ENCODE data around the gene TMEFF1.

TMEFF1 gene

DNA sequence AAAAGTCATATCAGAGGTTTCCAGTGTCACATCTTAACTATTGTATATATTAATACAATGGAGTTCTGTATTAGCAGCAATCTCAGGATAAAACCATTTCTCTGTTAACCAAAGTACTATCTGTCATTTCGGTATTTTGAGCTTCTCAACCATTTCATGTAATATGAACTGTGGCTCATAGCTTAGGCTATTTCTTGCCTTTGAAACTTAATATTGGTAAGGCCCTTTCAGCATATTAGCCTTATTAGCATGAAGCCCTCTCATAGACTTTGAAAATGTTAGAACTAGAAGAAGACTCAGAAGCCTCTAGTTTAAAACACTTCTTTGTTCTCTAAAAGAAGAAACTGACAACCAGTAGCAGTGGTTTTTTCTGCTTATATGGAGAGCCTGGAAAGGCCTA lies 105.7 kb downstream of the TMEFF1 start:
- DNase-seq (ENCODE audit: low read depth) = no peak

DNA sequence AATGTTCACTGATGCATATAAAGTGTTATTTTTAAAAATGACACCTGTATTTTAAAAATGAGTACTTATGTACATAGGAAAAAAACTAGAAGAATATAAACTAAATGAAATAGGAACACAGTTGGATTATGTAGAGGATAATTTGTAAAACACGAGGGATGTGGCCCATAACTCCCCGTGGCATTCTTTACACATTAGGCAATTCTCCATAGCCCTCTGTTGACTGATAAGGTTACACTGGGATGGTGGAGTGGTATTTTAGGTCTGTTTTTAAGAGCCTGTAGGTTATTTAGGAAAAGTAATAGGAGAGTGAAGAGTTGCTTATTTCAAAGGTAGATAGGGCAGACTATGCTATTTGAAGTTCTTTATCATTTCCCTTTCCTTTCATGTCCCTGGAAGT lies 106.7 kb downstream of the TMEFF1 start:
- no peak for DNase-seq (ENCODE audit: low read depth)

DNA sequence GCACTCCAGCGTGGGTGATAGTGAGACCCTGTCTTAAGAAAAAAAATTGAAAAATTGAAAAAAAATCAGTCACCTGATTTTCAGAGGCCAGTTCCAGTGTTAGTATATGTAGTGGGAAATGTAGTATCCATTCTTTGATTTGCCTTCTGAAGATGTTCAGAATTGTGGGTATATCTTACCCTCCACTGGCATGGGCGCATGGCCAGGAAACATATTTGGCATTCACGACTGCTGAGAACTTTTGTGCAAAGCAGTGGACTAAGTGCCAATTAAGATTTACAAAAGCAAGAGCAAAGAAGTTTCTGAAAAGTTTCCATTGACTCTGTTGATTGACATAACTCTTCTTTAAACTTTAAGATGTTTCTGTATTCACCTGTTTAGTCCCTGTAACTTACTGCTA lies 107.3 kb downstream of the TMEFF1 start:
- DNase-seq (ENCODE audit: low read depth) = no peak

DNA sequence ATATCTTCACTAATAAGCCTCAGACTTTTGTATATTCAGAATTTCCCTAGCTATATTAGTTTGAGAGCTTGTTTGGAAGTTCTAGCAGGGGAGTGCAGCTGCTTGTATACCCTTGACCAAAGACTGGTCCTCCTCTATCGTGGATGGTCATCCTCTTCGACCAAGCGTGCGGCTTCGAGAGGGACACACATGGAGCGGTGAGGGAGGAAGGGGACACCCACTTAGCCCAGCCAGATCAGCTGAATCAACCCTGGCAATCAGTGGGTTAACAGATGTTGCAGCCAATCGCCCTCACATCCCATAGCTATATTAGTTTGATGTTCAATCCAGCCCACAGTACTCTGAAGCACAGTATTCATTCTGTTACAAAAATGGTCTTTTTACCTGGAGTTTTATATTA lies 108.1 kb downstream of the TMEFF1 start:
- DNase-seq (ENCODE audit: low read depth) = no peak

DNA sequence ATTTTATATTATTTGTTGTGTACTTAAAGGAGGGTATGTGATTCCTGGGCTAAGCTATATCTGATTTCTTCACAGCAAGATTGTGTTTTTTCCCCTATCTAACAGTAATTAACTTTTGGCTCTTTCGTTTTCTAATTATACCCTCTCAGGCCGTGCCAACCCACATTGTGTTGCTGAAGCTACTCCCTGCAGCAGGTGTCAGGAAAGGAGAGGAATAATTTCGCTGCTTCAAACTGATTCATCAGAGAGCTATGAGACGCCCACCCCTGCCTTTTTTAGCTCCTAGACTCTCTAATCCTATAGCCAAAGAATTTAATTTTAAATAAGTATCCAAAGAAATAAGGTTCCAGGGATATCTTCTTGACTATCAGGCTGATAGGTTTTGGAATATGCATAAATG lies 108.7 kb downstream of the TMEFF1 start:
- DNase-seq (ENCODE audit: low read depth) = no peak

DNA sequence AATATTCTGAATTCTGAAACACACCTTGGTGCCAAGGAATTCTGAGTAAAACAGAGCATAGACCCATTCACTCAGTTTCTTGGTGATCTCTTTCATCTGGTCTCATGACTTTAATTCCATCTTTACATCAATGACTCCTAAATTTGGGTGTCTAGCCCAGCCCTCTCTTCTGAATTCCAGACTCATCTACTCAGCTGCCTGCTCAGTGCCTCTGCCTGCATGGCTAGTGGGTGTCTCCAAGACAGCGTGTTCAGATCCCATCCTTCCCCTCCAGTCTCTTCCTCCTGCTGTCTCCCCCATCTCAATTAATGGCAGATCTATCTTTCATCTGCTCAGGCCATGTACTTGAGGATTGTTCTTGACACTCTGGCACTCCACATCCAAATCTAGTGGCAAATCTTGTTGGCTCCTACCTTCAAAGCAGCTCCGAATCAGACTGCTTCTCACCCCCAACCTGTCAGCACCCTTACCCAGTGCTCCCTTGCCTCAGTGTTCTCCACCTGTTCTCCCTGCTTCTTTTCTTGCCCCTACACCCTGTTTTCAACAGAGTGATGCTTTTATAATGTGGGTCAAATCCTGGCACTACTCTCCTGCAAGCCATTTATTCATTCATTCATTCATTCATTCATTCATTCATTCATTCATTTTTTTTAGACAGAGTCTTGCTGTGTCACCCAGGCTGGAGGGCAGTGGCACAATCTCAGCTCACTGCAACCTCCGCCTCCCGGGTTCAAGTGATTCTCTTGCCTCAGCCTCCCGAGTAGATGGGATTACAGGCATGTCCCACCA lies 110.3 kb downstream of the TMEFF1 start:
- no peak for DNase-seq (ENCODE audit: low read depth)

DNA sequence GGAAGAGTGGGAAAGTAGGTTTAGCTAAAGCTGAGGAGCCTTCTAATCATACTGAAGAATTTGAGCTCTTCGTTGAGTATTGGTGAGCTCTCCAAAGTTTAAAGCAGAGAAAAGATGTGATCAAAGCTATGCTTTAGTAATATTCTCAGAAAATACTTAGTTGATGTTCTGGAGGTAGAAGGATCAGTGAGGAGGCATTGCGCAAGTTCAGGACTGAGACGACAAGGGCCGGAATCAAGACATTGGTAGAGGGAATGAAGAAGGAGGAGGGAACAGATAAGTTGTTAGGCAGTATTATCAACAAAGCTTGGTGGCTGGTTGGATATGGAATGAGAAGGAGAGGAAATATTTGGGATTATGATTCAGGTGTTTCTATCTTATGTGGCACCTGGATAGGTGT lies 112.0 kb downstream of the TMEFF1 start:
- no peak for DNase-seq (ENCODE audit: low read depth)

DNA sequence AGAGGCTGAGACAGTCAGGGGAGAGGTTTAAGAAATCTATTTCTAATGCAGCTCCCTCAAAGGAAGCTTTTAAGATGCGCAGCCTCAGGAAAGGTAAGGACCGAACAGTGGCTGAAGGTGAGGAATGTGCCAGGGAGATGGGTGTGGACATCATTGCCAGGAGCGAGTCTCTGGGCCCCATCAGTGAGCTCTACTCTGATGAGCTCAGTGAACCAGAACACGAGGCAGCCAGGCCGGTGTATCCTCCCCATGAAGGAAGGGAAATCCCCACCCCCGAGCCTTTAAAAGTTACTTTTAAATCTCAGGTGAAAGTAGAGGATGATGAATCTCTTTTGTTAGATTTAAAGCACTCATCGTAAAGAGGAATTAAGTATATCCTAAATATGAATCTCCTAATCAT lies 113.1 kb downstream of the TMEFF1 start:
- DNase-seq (ENCODE audit: low read depth) = no peak

DNA sequence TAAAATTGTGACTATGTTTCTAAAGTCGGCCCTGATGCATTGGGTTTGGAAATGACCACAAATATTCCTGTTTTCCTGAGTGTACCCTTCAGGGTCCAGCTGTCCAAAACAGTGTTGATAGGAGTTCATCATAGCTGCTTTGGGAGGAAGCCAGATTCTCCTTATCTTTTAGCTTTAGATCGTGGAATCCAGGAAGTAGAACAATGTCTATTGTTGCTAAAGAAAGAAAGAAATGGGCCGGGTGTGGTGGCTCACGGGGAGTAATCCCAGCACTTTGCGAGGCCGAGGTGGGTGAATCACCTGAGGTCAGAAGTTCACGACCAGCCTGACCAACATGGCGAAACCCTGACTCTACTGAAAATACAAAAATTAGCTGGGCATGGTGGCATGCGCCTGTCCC lies 114.4 kb downstream of the TMEFF1 start:
- DNase-seq (ENCODE audit: low read depth) = no peak

DNA sequence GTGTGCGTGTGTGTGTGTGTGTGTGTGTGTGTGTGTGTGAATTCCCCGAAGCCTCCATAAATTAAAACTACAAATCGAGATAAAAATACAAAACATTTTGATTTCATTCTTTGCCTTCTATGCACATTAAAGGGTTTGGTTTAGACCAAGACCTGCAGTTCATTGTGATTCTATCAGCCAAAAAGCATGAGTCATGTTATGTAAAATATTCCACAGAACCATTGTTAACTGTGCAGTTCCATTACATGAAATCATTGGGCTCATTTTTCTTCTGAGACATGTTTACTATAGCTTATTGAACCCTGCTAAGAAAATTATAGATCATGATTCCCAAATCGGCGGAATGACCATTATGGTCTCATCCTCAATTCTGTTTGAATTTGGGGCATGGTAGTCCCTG lies 116.6 kb downstream of the TMEFF1 start:
- DNase-seq (ENCODE audit: low read depth) = no peak

DNA sequence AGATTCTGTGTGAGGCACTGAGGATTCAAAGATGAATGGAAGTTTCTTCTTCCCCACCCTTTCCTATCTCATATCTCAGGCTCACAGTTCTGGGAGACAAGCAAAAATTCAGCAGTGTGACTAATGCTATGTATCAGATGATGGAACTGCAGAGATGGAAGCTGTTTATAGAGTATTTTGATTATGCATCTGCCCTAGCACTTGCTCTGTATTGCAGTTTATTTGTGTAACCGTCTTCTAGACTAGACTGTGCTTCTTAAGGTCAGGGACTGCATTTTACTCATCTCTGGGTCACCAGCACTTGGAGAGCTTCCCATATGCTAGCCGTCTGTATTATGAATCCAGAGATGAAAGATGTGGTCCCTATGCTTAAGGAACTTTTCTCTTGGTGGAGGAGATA lies 117.5 kb downstream of the TMEFF1 start:
- DNase-seq (ENCODE audit: low read depth) = no peak

DNA sequence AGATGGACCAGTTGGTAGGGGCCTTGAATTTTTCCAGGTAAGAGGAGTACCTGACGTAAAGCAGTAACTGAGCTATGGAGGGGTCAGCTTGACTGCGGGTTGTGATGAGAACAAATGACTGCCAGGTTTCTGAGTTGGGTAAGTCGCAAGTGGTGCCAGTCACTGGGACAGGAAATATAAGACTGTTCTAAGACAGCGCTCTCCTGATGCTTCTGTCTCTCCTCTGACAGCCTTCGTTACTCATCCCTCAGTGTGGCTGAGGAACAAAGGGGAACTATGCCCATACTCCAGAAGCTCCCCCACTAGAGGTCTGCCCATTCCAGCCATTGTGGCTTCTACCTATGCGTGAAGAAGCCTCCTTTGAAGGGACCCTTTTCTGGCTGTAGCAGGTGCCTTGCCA lies 118.2 kb downstream of the TMEFF1 start:
- no peak for DNase-seq (ENCODE audit: low read depth)

DNA sequence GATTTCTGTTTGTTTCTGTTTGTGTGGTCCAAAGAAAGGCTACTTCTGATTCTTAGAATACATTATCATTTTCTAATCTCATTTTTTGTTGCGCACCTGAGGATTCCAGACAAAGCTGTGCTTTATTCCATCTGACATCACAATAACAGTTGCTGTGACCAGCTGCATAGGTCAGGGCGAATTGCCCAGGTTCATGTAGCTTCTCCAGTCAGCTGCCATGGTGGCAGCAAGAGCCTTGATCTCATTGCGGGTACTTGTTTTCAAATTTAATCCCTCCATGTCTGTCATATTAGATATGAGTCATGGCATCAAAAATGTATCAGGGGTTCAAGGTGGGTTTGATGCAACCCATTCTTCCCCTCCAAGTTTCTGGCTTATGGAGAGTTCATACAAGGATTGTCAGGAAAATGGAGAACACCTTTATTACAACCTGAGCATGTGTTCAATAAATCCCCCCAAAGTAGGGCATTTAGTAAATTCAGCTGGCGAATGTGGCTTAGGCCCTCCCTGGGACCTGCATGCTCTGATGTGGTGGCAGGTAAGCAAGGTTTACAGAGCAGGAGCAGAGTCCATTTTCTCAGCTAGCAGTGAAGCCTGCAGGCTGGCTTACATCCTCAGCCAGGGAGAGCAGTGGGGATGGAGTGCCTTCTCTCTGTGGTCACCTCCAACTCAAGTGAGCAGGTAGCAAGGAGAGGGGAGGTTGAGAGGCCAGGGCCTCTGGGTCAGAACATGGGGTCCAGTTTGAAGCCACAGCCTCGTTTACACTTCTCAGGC lies 118.9 kb downstream of the TMEFF1 start:
- no peak for DNase-seq (ENCODE audit: low read depth)

DNA sequence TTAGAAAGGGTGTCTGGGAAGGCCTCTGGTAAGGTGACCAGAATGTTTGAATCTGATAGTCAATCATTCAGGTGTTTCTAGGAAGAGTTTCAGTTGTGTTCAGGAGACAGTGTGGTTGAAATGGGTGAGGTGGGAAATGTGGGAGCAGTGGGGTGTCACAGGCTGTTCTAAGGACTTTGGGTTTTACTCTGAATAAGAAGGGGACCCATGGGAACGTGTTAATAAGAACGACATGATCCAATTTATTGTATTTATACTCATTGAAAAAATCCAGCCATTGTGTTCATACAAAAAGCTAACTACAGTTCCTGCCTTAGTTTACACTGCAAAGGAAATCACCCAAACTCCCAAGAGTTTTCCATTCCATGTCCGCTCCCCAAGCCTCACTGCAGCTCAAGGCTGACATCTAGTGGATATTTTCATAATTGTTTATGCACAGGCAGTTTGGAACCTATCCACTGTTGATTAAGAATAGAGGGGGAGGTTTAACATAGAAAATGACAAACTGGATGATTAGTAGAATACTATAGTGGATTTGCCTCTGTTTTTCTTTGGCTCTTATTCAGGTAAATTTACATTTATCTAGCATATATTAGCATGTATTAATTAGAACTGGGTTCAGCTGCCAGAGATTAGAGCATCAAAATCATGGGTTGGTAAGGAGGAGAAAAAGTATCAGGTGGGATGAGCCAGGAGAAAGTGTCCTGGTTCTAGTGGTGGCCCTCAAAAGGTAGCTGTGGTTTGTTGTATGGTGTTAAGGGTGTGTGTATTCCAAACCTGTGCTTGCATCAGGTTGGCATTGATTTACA lies 122.6 kb downstream of the TMEFF1 start:
- DNase-seq (ENCODE audit: low read depth) = no peak

DNA sequence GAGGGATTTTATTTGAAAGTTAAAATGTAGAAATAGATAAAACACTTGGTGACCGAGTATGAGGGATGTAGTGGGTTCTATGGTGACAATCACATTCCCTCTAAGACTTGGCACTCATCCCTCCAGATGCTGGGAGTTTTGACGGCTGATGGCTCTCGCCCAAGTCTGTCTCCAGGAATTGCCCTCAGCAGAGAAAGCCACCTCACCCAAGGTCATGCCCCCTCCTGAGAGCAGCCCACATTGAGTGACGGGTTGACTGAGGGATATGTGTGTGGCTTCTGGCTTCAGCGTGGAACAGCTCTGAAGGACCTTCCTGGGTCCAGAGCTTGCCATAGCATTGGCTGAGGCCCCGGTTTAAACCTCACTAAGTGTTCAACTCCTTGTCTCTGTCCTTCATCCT lies 124.3 kb downstream of the TMEFF1 start:
- DNase-seq (ENCODE audit: low read depth) = no peak

DNA sequence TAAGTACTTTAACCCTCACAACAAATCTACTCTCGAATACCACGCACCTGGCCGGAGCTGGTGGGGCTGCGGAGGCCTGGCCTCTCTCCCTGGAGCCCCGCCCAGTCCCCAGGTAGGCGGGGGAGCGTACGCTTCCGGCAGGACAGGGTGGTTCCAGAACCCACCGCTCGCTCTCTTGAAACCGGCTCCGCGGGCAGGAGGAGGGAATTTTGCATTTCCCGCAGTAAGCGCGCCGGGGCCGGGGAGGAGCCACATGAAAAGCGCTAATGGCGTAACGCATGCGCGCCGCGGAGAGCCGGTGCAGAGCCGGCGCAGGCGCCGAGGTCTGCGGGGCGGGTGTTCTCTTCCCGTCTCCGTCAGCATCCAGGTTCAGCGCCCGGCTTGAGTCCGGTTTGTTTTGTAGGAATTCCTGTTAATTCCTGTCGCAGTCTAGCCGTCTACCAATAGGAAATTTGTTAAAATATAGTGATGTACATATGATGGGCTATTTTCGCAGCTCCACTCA lies 125.7 kb downstream of the TMEFF1 start:
- peak; percentile 72 for DNase-seq (ENCODE audit: low read depth)

DNA sequence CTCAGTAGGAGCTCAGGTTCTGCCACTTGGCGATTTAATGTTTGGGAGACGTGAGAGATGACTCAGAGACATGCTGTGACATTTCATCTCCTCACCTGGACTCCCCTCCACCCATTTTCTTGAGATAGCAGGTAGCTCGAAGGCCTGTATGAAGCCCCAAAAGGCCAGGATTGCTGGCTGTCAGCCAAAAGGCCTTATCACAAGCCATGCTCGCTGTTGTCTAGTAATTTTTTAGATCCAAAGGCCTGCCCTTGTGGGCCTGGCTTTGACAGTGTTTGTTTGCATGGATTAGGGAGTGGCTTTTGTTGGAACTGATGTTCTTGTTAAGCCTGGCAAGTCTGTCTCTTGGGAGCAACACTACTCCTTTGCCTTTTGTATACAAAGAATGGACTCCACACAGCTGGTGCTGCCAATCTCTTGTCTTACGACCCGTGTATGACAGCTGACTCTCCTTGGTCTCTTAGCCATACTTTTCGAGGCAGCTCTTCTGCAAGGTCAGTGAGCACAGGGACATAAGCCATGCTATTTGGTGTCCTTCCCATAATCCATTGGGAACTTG lies 127.7 kb downstream of the TMEFF1 start:
- DNase-seq (ENCODE audit: low read depth) = no peak

DNA sequence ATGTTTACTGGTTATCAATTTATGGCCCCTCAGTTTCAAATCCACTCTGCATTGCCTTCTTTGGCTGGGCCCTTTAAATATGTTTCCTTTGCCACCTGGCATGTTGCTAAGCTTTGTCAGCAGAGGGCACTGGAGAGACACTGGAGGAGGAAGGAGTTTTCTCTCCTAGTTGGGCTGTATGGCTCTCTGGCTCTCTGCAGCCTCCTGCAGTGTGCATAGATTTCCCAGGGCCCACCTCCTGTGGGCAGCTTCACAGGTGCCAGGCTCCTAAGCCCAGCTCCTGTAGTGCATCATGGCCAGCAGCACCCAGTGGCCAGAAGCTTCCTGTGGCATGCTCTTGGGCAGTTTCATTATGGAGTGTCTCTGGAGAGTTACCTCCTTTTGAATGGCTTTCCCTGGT lies 128.3 kb downstream of the TMEFF1 start:
- DNase-seq (ENCODE audit: low read depth) = no peak

DNA sequence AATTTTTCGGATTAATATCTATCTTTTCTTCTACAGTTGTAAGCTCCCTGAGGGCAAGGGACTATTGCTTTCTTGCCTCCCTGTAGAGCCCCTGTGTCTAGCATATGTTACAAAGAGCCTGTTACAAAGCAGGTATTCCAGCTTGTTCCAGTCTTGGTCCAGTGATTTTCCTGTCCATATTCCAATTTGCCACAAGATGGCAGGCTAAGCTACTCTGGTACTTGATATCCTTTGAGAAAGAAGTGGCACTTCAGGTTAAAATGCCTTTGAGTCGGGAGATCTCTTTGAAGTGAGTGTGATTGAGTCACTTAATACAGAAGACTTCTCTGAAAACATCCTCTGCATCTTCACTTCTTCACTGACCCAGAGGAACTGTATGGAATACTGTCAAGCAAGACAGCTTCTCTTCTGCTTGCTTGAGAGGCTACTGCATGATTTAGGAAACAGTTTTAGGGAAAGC lies 129.4 kb downstream of the TMEFF1 start:
- DNase-seq (ENCODE audit: low read depth) = no peak

DNA sequence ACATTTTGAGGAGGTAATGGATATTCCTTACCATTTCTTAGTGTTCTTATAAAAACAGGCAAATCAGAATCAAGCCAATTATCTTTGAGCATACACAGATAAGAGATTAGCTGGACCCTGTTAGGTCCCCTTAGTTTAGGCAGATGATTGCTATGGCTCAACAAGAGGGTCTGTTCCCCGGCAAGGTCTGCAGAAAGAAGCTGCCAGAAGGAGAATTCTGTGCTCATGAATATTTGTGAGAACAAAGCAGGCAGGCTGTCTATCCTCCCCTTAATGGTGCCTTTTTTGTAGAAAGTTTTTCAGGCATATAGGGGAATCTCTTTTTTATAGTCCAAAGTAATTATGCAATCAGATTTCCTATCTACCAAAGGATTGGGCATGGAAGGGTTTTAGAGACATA lies 132.5 kb downstream of the TMEFF1 start:
- DNase-seq (ENCODE audit: low read depth) = no peak

DNA sequence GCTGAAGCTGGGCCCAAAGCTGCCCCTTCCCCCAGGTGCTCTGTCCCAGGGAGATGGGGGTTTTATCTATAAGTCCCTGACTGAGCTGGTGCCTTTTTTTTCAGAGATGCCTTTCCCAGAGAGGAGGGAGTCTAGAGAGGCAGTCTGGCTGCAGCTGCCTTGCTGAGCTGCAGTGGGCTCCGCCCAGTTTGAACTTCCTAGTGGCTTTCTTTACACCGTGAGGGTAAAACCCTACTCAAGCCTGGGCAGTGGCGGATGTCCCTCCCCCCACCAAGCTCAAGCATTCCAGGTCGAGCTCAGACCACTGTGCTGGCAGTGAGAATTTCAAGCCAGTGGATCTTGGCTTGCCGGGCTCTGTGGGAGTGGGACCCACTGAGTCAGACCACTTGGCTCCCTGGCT lies 146.2 kb downstream of the TMEFF1 start:
- DNase-seq (ENCODE audit: low read depth) = no peak

DNA sequence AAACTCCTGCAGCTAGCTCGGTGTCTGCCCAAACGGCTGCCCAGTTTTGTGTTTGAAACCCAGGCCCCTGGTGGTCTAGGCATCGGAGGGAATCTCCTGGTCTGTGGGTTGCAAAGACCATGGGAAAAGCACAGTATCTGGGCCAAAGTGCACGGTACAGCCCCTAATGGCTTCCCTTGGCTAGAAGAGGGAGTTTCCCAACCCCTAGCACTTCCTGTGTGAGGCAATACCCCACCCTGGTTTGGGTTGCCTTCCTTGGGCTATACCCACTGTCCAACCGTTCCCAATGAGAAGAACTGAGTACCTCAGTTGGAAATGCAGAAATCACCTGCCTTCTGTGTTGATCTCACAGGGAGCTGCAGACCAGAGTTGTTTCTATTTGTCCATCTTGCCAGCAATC lies 146.7 kb downstream of the TMEFF1 start:
- DNase-seq (ENCODE audit: low read depth) = no peak

Measured in activated T-helper 1 cell treated with Interleukin-2 at 50 U/mL for 16 hours (primary cell).